H1 (cell line): ENCODE results near the gene TGIF1. TPM values are rescaled to one million over a fixed set of nuclear protein-coding genes. Genes with fewer than 3 reads are reported as not detected.

Experiments
- CTCF ChIA-PET: fragments of 300-600 bp; sonication (Branson Sonifier 250); formaldehyde crosslinking; loops from one replicate; lab custom pipeline; 2021; ENCODE audit not compliant: partially characterized antibody; lab: Charles Lee
- POLR2A ChIA-PET: fragments of 300-600 bp; sonication (Branson Sonifier 250); formaldehyde crosslinking; loops from one replicate; lab custom pipeline; 2021; ENCODE audit warnings: inconsistent platforms; ENCODE audit not compliant: partially characterized antibody; lab: Charles Lee
- DNase-seq, 2 experiments: peaks; one replicate each; pipeline versions ENCODE4 v3.0.0 to v3.0.0-alpha.2; 2010 to 2022; ENCODE audit warnings: low spot score in 2 of 2, low read depth in 1 of 2, mixed read lengths in 1 of 2
- FAIRE-seq: peaks from 2 replicates; lab custom pipeline; 2011; peaks lifted over from hg19 to GRCh38; lab: Jason Lieb, UNC
- H2AFZ ChIP-seq: 2 replicates; pipeline ENCODE4 v1.8.1; 2012; ENCODE audit warnings: low read length, inconsistent platforms
- H2AK5ac ChIP-seq: 2 replicates; pipeline ENCODE4 v1.6.1; 2013; ENCODE audit warnings: low read depth, low read length
- H2BK120ac ChIP-seq: replicated peaks from 2 replicates; pipeline ENCODE3; 2013; ENCODE audit warnings: low read depth, low read length, inconsistent platforms
- H2BK12ac ChIP-seq: 2 replicates; pipeline ENCODE4 v1.6.1; 2013; ENCODE audit warnings: low read depth, low read length
- H2BK15ac ChIP-seq: 2 replicates; pipeline ENCODE4 v1.6.1; 2013; ENCODE audit warnings: low read length
- H2BK20ac ChIP-seq: 2 replicates; pipeline ENCODE4 v1.6.1; 2013; ENCODE audit warnings: low read length
- H2BK5ac ChIP-seq: 2 replicates; pipeline ENCODE4 v1.6.1; 2013; ENCODE audit warnings: low read depth, low read length
- H3K14ac ChIP-seq: 2 replicates; pipeline ENCODE4 v1.6.1; 2013; ENCODE audit warnings: inconsistent platforms; ENCODE audit not compliant: insufficient read length
- H3K18ac ChIP-seq: 2 replicates; pipeline ENCODE4 v1.6.1; 2013; ENCODE audit warnings: low read length; ENCODE audit errors: extremely low read depth
- H3K23ac ChIP-seq: 2 replicates; pipeline ENCODE4 v1.6.1; 2013; ENCODE audit warnings: inconsistent platforms; ENCODE audit not compliant: insufficient read length
- H3K23me2 ChIP-seq: 2 replicates; pipeline ENCODE4 v1.6.1; 2013; ENCODE audit warnings: low read depth, low read length
- H3K27ac ChIP-seq: 2 replicates; pipeline ENCODE4 v1.6.1; 2011; ENCODE audit warnings: low read depth, low read length, inconsistent platforms
- H3K27me3 ChIP-seq, 4 experiments: replicated peaks in 1 of 4; 1 replicate in 1 of 4; 2 replicates in 3 of 4; pipeline versions ENCODE4 v1.6.1 to v1.8.1; 2011 to 2013; ENCODE audit warnings: low read length in 3 of 4, mild to moderate bottlenecking in 3 of 4, inconsistent platforms in 2 of 4, mixed read lengths in 2 of 4, moderate library complexity in 1 of 4; ENCODE audit not compliant: control insufficient read depth in 3 of 4, insufficient read depth in 3 of 4; ENCODE audit errors: extremely low read depth in 1 of 4
- H3K36me3 ChIP-seq, 4 experiments: 2 replicates each; pipeline versions ENCODE4 v1.6.1 to v1.8.1; 2011 to 2013; ENCODE audit warnings: mild to moderate bottlenecking in 4 of 4, low read length in 3 of 4, moderate library complexity in 2 of 4, control low read depth in 1 of 4, inconsistent platforms in 1 of 4; ENCODE audit not compliant: insufficient read depth in 4 of 4, control insufficient read depth in 2 of 4
- H3K4ac ChIP-seq: replicated peaks from 2 replicates; pipeline ENCODE3; 2013; ENCODE audit warnings: low read length, low read depth, mixed read lengths, inconsistent platforms; ENCODE audit not compliant: insufficient read length
- H3K4me1 ChIP-seq, 4 experiments: replicated peaks in 1 of 4; 1 replicate in 1 of 4; 2 replicates in 3 of 4; pipeline versions ENCODE4 v1.6.1 to v1.8.1; 2011 to 2013; ENCODE audit warnings: low read length in 3 of 4, inconsistent platforms in 2 of 4, mixed read lengths in 1 of 4; ENCODE audit not compliant: insufficient read depth in 4 of 4, control insufficient read depth in 3 of 4
- H3K4me2 ChIP-seq, 2 experiments: 2 replicates each; pipeline versions ENCODE4 v1.6.1 to v1.8.1; 2011 to 2013; ENCODE audit warnings: low read depth in 2 of 2, low read length in 2 of 2, control low read depth in 1 of 2, inconsistent platforms in 1 of 2, mild to moderate bottlenecking in 1 of 2; ENCODE audit not compliant: insufficient read depth in 1 of 2
- H3K4me3 ChIP-seq, 4 experiments: fragments of 200-600, 300-600 bp in 1 of 4; sonication (generic), shearing (Covaris generic), sonication (Bioruptor Twin) in 1 of 4; 2 replicates each; pipeline versions ENCODE4 v1.5.1 to v1.8.1; 2011 to 2016; ENCODE audit warnings: low read length in 4 of 4, low read depth in 3 of 4, control low read depth in 2 of 4, inconsistent platforms in 2 of 4, mild to moderate bottlenecking in 2 of 4, mixed read lengths in 1 of 4, moderate library complexity in 1 of 4; ENCODE audit not compliant: insufficient read depth in 2 of 4; ENCODE audit errors: extremely low read depth in 1 of 4
- H3K56ac ChIP-seq: replicated peaks from 2 replicates; pipeline ENCODE3; 2013; ENCODE audit warnings: low read depth, mild to moderate bottlenecking, mixed read lengths, low read length, inconsistent platforms; ENCODE audit not compliant: insufficient read length
- H3K79me1 ChIP-seq: 2 replicates; pipeline ENCODE4 v1.6.1; 2013; ENCODE audit warnings: low read depth, low read length, control low read depth
- H3K79me2 ChIP-seq, 2 experiments: 2 replicates each; pipeline versions ENCODE4 v1.6.1 to v1.8.1; 2012 to 2013; ENCODE audit warnings: low read length in 2 of 2, mild to moderate bottlenecking in 2 of 2, inconsistent platforms in 1 of 2; ENCODE audit not compliant: insufficient read depth in 2 of 2, control insufficient read depth in 1 of 2
- H3K9ac ChIP-seq, 4 experiments: replicated peaks in 1 of 4; 1 replicate in 1 of 4; 2 replicates in 3 of 4; pipeline versions ENCODE4 v1.6.1 to v1.8.1; 2011 to 2013; ENCODE audit warnings: low read depth in 3 of 4, low read length in 3 of 4, control low read depth in 2 of 4, mild to moderate bottlenecking in 2 of 4, moderate library complexity in 2 of 4, inconsistent platforms in 1 of 4; ENCODE audit errors: extremely low read depth in 1 of 4
- H3K9me3 ChIP-seq, 2 experiments: 2 replicates each; pipeline versions ENCODE4 v1.6.1 to v1.8.1; 2012 to 2013; ENCODE audit warnings: mild to moderate bottlenecking in 2 of 2, moderate library complexity in 2 of 2, control low read depth in 1 of 2, inconsistent platforms in 1 of 2, low read depth in 1 of 2, low read length in 1 of 2, mixed read lengths in 1 of 2; ENCODE audit not compliant: insufficient read depth in 2 of 2
- H4K20me1 ChIP-seq, 2 experiments: replicated peaks in 1 of 2; 2 replicates each; pipeline versions ENCODE3 to v1.8.1; 2011 to 2013; ENCODE audit warnings: inconsistent platforms in 2 of 2, low read length in 2 of 2, mild to moderate bottlenecking in 1 of 2; ENCODE audit not compliant: insufficient read depth in 2 of 2, control insufficient read depth in 1 of 2
- H4K5ac ChIP-seq: 2 replicates; pipeline ENCODE4 v1.6.1; 2013; ENCODE audit warnings: low read length, low read depth, mixed read lengths, inconsistent platforms; ENCODE audit not compliant: insufficient read length
- H4K8ac ChIP-seq: 2 replicates; pipeline ENCODE4 v1.8.0; 2013; ENCODE audit warnings: mild to moderate bottlenecking, moderate library complexity, low read length, inconsistent platforms; ENCODE audit not compliant: insufficient read depth; ENCODE audit errors: extremely low read depth
- H4K91ac ChIP-seq: replicated peaks from 2 replicates; pipeline ENCODE3; 2013; ENCODE audit warnings: low read length, mixed read lengths, inconsistent platforms; ENCODE audit not compliant: insufficient read length
- ASH2L ChIP-seq: fragments of 200-600, 300-600 bp; sonication (generic); IDR thresholded peaks from one replicate; pipeline ENCODE4 v1.7.1; 2017; ENCODE audit warnings: low read length
- CTCF ChIP-seq, 3 experiments: IDR thresholded peaks; 1 replicate in 2 of 3; 2 replicates in 1 of 3; pipeline versions ENCODE4 v1.5.1 to v1.6.1; 2011; ENCODE audit warnings: low read length in 3 of 3, mild to moderate bottlenecking in 3 of 3, inconsistent platforms in 2 of 3, low read depth in 1 of 3, moderate library complexity in 1 of 3; ENCODE audit not compliant: insufficient read depth in 1 of 3; ENCODE audit errors: control extremely low read depth in 1 of 3
- JUND ChIP-seq: IDR thresholded peaks from 2 replicates; pipeline ENCODE4 v1.6.1; 2011; ENCODE audit warnings: mild to moderate bottlenecking, improper control_type of control experiment, low read length
- NRF1 ChIP-seq: IDR thresholded peaks from 2 replicates; pipeline ENCODE4 v1.6.1; 2011; ENCODE audit warnings: mild to moderate bottlenecking, low read depth, low read length, improper control_type of control experiment
- POLR2AphosphoS5 ChIP-seq: IDR thresholded peaks from 2 replicates; pipeline ENCODE4 v1.6.1; 2011; ENCODE audit warnings: low read depth, low read length
- RBBP5 ChIP-seq: IDR thresholded peaks from 2 replicates; pipeline ENCODE4 v1.7.1; 2012; ENCODE audit warnings: low read depth, mild to moderate bottlenecking, inconsistent platforms, low read length, moderate library complexity, borderline replicate concordance
- TAF7 ChIP-seq: optimal IDR thresholded peaks from 2 replicates; pipeline ENCODE3; 2011; ENCODE audit warnings: low read depth, mild to moderate bottlenecking, inconsistent platforms, low read length, moderate library complexity, borderline replicate concordance
- TBP ChIP-seq: IDR thresholded peaks from 2 replicates; pipeline ENCODE4 v1.6.1; 2011; ENCODE audit warnings: low read depth, low read length, improper control_type of control experiment
- YY1 ChIP-seq: IDR thresholded peaks from 2 replicates; pipeline ENCODE4 v1.6.1; 2011; ENCODE audit warnings: low read depth, mild to moderate bottlenecking, low read length
- WGBS, 2 experiments: shearing (Covaris generic) in 1 of 2; methylation state at CpG; one replicate each; pipeline versions ENCODE4 v1.1.6 to v1.1.7; 2013 to 2015; ENCODE audit warnings: low lambda C conversion rate in 2 of 2, mixed read lengths in 2 of 2, inconsistent platforms in 1 of 2, low coverage in 1 of 2, missing lambda C conversion rate in 1 of 2; ENCODE audit not compliant: insufficient replicate concordance in 2 of 2, insufficient coverage in 1 of 2, insufficient read length in 1 of 2; ENCODE audit errors: extremely low coverage in 1 of 2, missing lambda C conversion rate in 1 of 2; 5-methylcytosine and 5-hydroxymethylcytosine counted together
- polyA plus RNA-seq, 7 experiments: library from polyadenylated mRNA; depleted of rRNA in 3 of 7; stranded (reverse) in 5 of 7; unstranded in 2 of 7; fragments of >200 nt in 5 of 7; fragments of 200-250 nt in 2 of 7; gene quantifications; 1 replicate in 5 of 7; 2 replicates in 1 of 7; 4 replicates in 1 of 7; pipeline versions ENCODE4 v1.2.1 to v1.2.3, GENCODE V29; 2011 to 2013; ENCODE audit warnings: missing spikeins in 2 of 7, mixed read lengths in 2 of 7
- total RNA-seq: library from RNA; stranded (reverse); fragmentation: NEBNext Ultra II Directional; extraction: Animal tissue kit (Norgen Biotek cat#: 25700); gene quantifications from 2 replicates; pipeline ENCODE4 v1.2.1, GENCODE V29; 2021

TGIF1 gene
- total and polyA plus RNA-seq, 2 of the 8 experiments (the other 6 are each of a cell fraction or from before 2014, with no cell fraction given): 256 to 262 TPM

DNA sequence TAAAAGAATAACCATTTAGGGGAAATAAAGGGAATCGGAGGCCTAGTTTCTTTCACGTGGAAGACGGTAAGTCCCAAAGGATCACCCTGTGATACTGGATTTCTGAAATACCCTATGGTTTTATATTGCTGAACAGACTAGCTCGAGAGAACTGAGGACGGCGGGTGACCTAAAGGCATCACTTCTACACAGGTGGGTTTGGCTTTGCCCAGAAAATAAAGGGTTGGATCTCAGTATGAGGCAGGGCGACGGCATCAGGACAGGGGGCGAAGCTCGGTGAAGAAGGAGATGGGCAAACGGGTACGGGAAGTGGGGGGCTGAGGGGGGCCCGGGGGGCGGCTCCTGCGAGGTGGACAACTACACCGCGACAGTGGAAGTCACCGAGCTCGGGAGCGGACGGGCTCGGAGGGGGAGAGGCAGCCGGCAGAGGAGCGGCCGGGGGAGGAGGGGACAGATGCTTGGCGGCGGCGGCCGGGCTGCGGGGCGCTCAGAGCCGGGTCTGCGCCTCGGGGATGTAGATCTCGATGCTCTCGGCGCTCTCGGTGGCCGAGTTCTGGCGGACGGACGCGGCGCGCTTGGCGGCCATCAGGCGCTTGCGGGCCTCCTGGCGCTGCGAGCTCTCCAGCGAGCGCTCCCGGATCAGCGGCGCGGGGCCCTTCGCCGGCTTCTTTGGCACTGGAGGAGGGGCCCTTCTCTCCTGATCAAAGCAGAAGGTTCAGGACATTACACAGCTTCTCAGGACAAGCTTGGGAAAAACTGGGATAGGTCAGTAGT lies 48.9 kb downstream of the TGIF1 start:
- Histone ChIP-seq H3K23me2 (peaks cover 5% of the 10 kb centered on the region), H3K14ac (no peak overlapping the region), H4K91ac (no peak overlapping the region), H2BK120ac (peak overlapping the region; percentile 86), H4K5ac (no peak overlapping the region), H3K27ac (no peak overlapping the region), H3K4ac (no peak overlapping the region), H2BK5ac (no peak overlapping the region), H2BK12ac (no peak overlapping the region), H2AK5ac (no peak overlapping the region), H3K4me3 (peak overlapping the region; percentile 32 to 60 (median 37); a peak in 7 of 8 replicates), H3K4me2 (peak overlapping the region; percentile 69 to 78), H3K27me3 (no peaks in the 10 kb centered on the region; a peak in 3 of 7 replicates), H2BK20ac (no peak overlapping the region), H3K18ac (peak overlapping the region; percentile 65; the same call in 1 of the 2 replicates), H3K9me3 (no peaks in the 10 kb centered on the region), H3K79me1 (no peaks in the 10 kb centered on the region), H4K20me1 (no peaks in the 10 kb centered on the region), H3K23ac (no peak overlapping the region), H3K79me2 (no peaks in the 10 kb centered on the region), H2BK15ac (no peak overlapping the region), H2AFZ (no peak overlapping the region), H3K4me1 (peaks cover 1 to 13% (median 5%) of the 10 kb centered on the region in 4 experiments), H3K9ac (peak overlapping the region in 2 of 4 experiments; percentile 3 to 15; a peak in 1 of 7 replicates), H3K56ac (no peak overlapping the region), H3K36me3 (no peaks in the 10 kb centered on the region), H4K8ac (peak overlapping the region; percentile 83)
- peak in 1 of 2 experiments; percentile 78 for DNase-seq
- POLR2A ChIA-PET: interaction anchor here (0.6 to 3.0 kb wide), 12 partner anchors 9 to 167 kb away, joined by 3 to 12 read pairs (median 5); no protein-coding TSS in a partner anchor
- 13% methylated on average over 36 of the region's 58 CpGs; no CpG with 5 or more reads in 1 of the 2 experiments for WGBS, 2 experiments
- no peak for FAIRE-seq
- CTCF ChIA-PET: interaction anchor here (0.6 to 3.6 kb wide), 12 partner anchors 9 to 201 kb away, joined by 3 to 9 read pairs (median 6); no protein-coding TSS in a partner anchor
- TF ChIP-seq CTCF (IDR thresholded peaks at IDR 0.05; ENCODE audit: control extremely low read depth in 1 of 3, insufficient read depth in 1 of 3, low read depth in 1 of 3, low read length in 3 of 3): 0 out of 4 replicates have a peak, but pooled peaks of 1 of the 3 experiments have one; percentile 1
- no peak for TF ChIP-seq TAF7
- peak; percentile 86 for TF ChIP-seq YY1
- TF ChIP-seq TBP: peak; percentile 71; the same call in 1 of the 2 replicates
- TF ChIP-seq JUND: no peak
- peak; percentile 79 for TF ChIP-seq ASH2L
- peak; percentile 55; the same call in 1 of the 2 replicates for TF ChIP-seq RBBP5
- TF ChIP-seq POLR2AphosphoS5: no peak
- TF ChIP-seq NRF1: no peak
